Umbilical cord (tissue), 2 donors: ENCODE data around the gene QRICH2. TPM values are rescaled to one million over a fixed set of nuclear protein-coding genes. Genes with fewer than 3 reads are reported as not detected.
"Not testable (repeated sequence)": the region's sequence is repeated elsewhere in the genome, so short reads cannot be mapped to it uniquely, and the experiment has no call there.

Source experiments
- DNase-seq: peaks from one replicate; pipeline ENCODE4 v3.0.0-alpha.2; 2015; ENCODE audit warnings: low spot score
- total RNA-seq: library from RNA; depleted of rRNA; stranded (reverse); fragments of >200 nt; gene quantifications from one replicate; pipeline ENCODE4 v1.2.3, GENCODE V29; 2014; ENCODE audit warnings: low replicate concordance; ENCODE audit not compliant: insufficient read depth

The QRICH2 gene
- total RNA-seq, 1 donor from 2014 or later: 0.48 TPM

DNA sequence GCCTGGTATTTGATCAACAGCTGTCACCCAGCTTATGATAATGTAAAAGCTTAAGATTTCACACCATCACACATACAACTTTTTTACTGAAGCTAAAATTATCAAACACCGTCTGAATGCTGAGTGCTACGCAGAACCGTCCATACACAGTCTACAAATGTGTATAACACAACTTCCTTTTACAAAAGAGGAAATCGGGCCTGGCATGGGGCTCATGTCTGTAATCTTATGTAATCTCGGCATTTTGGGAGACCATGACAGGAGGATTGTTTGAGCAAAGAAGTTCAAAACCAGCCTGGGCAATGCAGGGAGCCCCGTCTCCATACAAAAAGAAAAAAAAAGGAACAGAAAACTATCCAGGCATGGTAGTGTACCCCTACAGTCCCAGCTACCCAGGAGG, 19.6 kb upstream of the QRICH2 start:
- DNase-seq: peak; percentile 20

DNA sequence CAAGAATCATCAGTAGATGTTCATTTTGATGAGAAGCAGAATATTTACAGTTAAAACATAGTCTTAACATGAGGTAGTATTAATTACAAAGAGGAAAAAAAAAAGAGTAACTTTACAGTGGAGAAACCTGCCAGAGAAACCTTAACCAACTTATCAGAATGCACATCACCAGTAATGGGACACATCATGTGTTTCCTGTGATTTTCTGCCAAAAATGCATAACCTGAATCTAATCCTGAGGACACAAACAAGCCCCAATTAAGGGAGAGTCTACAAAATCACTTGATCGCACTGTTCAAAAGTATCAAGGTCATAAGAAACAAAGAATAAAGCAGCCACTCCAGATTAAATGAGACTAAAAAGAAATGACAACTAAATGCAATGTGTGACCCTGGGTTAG, 18.2 kb upstream of the QRICH2 start:
- DNase-seq: no peak

DNA sequence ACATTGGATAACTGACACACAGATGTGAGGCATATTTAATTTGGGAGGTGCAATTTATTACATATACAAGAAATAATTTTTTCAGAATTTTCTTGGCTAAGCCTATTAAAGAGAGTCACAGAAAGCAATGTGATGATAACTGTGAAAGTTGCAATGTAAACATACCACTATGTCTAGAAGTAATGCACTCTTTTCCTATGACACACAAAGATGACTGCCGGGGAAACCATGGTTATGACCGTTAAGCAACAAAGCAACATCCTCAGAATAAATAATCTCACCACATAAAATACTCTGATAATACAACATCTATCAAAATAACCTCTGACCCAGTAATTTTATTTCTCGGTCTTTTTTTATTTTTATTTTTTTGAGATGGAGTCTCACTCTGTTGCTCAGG, 10.5 kb upstream of the QRICH2 start:
- DNase-seq: no peak

DNA sequence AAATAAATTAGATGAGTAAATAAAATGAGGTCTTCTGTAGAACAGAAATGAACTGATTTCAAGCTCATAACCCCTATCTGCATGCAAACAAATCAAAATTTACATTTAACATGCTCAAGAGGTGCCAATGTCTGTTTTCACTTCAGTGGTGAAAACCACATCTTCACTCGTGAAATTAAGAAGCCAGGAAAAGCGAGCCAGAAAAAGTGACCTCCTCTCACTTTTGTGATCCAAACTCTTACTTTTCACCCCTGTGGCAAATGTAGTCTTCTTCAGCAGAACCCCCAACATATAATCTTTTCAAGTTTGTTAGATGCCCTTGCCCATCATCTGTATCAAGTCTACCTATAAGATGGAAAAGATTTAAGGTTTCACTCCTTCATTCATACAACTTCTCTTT, 9.5 kb upstream of the QRICH2 start:
- no peak for DNase-seq

DNA sequence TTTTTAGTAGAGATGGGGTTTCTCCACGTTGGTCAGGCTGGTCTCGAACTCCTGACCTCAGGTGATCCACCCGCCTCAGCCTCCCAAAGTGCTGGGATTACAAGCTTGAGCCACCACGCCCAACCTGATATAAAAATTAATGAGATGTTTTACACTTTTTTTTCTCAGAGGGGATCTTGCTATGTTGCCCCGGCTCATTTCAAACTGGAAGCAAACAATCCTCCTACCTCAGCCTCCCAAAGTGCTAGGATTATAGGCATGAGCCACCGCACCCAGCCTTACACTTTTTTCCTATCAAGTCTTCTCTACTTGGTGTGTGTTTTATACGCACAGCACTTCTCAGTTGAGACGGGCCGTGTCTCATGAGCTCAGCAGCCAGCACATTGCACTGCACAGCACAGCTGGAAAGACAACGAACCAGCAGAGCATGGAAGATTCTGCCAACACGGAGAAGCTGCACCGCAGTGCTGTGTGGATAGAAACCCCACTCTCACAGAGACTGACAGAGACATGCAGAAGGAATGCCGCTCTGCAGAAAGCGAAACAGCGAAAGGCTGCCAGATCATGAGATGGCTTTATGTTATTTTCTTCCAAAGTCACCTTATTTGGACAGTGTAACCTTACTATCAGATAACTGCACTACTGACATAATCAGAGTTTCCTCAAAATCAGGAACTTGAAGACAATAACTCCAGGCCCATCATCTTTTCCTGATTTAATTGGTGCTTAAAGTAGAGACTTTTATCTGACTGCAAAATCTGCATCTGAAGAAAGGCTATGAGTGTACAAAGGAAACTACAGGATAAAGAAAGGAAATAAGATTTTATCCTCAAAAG, 6.5 kb upstream of the QRICH2 start:
- DNase-seq: peak; percentile 26

DNA sequence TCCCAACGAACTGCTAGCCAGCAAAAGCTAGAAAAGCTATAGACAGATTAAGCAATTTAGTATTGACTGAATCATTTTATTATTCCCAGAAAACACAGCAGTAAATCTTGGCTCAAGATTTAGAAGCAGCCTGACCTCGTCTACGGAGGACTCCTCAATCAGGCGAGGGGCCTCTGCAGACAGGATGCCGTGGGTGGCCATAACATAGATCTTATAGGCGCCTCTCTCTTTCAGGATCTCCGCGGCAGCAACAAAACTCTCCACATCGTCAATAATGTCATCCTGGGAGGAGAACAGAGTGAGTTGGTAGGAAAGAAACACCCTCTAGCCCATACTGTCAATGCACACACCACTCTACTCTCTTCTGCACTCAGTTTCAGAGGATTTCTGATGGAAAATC, 4.7 kb upstream of the QRICH2 start:
- no peak for DNase-seq

DNA sequence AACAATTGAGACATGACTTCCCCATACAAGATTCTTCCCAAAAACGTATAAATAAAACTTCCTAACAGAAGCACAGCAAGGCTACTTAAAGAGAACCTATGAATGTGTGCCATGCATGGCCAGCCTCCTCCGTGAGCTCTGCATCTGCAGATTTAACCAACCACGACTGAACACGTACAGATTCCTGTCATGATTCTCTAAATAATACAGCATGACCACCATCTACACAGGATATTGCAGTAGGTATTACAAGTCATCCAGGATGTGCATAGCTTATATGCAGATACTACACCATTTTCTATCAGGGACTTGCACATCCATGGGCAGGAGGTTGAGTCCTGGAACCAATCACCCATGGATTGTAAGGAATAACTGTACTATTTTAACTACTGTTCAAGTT, 1.4 kb upstream of the QRICH2 start:
- DNase-seq: no peak

DNA sequence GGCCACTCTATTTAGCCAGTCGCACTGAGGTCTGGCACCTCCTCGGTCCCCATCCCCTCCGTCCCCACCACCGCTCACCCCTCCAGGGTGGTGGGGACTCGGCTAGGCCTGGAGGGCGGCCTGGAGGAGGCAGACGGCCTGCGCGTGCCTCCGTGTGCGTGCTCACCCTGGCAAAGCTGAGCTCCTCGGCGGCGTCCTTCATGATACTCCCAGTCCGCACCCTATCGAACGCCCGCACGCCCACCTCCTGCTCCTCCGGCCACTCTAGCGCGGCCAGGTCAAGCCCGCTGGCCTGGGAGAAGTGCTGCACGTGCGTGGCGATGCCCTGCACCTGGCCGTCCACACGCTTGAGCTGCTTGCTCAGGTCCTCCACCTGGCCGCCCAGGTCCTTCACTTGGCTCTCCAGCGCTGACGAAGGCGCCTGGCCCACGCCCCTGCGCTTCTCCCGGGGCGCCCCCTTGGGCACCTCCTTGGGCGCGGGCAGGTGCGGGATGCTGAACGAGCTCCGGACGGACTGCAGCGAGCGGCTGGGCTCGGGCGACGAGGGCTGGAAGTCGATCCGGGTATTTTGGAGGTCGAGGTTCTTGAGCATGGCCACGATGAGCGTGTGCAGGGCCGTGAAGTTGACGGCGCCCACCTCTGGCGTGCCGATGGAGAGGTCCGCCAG, 644 bp downstream of the QRICH2 start:
- DNase-seq: no peak

DNA sequence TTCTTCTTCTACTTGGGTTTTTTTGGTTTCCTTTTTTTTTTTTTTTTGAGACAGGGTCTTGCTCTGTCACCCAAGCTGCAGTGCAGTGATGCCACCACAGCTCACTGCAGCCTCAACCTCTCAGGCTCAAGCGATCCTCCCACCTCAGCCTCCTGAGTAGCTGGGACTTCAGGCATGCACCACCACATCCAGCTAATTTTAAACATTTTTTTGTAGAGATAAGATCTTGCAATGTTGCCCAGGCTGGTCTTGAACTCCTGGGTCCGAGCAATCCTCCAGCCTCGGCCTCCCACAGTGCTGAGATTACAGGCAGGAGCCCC, 3.0 kb downstream of the QRICH2 start:
- DNase-seq: not testable (repeated sequence)

DNA sequence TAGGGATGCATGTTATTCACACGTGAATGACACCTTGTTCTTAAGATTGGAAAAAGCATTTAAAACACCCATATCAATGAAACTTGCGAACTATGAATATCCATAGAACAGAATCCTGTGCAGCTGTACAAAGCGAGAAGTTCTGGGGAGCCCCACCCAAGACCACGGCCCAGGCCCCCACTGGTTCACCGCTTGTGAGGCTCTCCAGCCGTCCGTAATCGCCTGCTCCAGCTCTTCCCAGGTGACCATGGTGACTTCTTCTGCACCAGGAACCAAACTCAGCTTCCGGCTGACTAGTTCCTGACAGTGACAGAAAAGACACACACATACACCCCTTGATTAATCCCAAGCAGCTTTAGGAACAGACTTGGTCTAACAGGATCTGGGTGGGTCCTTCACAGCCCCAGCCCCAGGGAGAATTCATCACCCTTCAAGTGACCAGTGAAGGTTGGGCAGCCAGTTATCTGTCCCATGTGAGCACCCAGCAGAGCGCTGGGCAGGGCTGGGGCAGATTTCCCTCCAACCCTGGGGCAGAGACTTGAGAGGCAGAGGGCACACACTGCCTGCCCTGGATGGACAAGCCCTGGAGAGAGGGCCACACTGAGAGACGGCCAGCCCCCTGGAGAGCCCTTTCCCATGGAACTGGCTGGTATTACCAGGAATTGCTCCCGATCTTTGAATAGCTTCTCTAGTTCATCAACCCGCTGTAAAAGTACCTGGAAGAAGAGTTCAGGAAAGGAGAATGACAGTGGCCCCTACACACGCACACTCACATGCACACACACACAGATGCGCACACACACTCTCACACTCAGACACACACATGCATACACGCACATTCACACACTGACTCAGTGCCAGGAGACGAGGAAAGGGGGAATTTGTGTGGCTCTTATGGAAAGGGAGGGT, 3.6 kb downstream of the QRICH2 start:
- DNase-seq: no peak

DNA sequence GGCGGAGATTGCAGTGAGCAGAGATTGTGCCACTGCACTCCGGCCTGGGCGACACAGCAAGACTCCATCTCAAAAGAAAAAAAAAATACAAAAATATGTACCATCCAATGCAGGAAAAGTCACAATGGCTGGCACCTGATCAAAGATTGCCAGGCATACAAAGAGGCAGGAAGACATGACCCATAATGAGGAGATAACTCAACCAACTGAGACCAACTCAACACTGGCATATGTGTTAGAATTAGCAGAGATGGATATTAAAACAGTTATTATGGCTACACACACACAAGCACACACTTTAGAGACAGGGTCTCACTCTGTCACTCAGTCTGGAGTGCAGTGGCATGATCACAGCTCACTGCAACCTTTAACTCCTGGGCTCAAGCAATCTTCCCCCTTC, 10.6 kb downstream of the QRICH2 start:
- no peak for DNase-seq

DNA sequence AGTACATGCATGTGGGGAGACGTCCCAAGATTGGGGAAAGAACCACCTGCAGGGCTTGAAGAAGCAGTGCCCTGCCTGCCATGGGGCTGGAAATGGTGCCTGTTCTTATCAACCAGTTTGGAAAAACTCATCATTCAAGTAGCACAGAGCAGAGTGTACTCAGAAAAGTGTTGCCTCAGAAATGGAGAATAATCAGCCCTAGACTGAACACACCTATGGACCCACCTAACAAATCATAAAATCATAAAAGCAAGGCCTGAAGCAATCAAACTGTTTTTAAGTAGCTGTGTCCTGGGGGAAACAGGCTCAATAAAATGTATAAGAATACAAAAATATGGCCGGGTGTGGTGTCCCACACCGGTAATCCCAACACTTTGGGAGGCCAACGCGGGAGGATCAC, 11.2 kb downstream of the QRICH2 start:
- DNase-seq: no peak

DNA sequence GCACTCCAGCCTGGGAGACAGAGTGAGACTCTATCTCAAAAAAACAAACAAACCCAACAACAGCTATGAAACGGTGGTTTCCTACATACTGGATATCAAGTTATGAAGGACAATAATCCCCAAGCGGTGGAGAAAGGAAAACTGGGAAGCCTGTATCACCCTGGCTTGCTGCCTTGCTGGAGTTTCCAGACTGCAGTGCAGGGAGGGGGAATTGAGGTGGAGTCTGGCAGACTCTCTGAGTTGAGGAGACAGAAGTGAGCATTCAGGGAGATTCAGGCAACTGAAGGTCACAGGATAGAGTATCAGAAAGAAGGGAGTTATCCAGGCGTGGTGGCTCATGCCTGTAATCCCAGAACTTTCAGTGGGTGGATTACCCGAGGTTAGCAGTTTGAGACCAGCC, 11.9 kb downstream of the QRICH2 start:
- DNase-seq: peak; percentile 71

DNA sequence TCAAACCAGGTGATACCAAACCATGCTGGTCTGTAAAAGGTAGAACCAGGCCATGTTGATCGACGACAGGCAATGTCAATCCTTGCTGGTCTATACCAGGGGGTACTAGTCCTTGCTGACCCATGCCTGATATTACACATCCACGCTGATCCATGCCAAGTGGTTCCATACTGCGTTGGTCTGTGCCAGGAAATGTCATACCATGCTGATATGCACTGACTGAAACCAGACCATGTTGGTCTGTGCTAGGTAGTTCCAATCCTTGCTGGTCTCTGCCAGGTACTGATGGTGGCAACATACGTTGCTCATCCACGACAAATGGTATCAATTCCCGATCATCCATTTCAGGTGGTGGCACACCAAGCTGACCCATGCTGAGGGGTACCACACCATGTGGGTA, 15.0 kb downstream of the QRICH2 start:
- DNase-seq: no peak

DNA sequence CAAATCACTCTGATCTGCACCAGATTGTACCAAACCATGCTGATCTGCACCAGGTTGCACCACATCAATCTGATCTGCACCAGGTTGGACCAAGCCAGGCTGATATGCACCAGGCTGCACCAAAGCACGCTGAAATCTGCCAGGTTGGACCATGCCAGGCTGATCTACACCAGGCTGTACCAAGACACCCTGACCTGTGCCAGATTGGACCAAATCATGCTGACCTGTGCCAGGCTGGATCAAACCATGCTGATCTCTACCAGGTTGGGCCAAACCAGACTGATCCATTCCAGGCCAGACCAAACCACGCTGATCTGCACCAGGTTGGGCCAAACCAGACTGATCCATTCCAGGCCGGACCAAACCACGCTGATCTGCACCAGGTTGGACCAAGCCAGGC, 15.5 kb downstream of the QRICH2 start:
- DNase-seq: no peak

DNA sequence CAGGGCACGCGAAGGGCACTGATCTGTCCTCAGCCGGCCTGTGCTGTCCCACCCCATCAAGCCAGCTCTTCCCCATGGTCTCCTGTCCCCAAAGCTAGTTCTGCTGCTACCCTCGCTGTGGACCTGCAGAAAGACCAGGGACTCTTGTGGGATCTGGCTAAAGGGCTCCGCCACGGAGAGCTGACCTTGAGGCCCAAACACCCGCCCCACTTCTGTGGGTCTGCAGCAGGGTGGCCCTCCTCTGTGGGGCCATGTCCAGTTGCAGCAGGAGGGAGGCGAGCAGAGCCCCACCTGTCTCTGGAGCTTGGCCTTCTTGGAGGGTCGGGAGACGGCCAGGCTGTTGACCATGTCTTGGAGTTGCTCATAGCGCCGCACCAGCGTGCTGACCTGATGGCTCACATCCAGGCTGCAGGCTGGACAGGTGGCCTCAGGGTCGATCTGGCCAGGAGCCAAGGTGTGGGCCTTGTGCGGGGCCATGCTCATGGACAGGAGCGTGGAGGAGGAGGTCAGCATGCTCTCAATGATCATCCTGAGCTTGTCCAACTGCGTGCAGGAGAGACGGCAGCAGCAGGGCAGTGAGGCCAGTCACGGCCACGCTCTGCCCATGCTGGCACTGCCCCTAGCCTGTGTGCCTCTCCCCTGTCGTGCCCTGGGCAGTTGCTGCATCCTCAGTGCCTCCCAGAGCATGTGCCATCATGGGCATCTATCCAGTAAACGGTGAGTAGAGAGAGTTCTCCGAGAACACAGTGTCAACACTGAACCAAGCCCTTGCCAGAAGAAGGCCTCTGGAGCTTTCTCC, 26.3 kb downstream of the QRICH2 start:
- no peak for DNase-seq

DNA sequence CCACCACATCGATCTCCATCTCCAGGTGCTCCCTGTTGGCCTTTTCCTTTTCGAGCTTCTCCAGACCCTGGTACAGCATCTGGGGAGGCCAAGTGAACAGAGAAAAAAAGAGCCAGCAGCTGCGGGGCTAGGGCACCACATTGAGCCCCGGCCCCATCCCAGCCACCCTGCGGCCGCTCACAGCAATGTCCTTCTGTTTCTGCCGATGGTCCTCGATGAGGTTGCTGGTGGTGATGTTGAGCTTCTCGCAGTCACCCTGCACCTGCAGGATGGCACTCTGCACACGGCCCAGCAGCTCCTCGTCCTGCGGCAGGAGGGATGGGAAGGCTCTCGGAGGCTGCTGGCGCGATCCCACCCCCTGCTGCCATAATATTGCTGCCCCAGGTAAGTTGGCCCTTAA, 27.4 kb downstream of the QRICH2 start:
- no peak for DNase-seq

DNA sequence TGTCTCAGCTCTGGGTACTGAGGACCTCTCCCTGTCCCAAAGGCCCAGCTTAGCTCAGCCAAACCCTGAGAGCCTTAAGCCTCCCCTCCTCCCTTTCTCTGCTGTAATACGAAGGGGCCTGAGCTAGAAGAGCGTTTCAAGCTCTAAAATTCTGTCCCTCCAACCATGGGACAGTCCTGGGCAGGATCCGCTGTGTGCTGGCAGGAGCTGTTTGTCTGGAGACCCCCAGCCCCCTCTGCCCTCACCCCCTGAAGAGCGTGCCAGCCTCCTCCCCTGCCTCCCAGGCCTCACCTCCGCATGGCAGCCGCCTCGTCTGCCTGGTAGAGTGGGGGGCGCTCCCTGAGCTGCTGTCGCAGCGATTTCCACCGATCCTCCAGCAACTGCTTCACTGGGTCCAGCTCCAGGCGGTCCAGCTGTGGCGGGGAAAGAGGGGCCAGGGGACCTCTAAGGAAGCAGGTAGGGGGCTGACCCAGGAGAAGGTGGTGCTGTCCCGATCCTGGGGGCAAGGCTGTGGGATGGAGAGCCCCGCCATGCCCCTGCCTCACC, 28.3 kb downstream of the QRICH2 start:
- no peak for DNase-seq

DNA sequence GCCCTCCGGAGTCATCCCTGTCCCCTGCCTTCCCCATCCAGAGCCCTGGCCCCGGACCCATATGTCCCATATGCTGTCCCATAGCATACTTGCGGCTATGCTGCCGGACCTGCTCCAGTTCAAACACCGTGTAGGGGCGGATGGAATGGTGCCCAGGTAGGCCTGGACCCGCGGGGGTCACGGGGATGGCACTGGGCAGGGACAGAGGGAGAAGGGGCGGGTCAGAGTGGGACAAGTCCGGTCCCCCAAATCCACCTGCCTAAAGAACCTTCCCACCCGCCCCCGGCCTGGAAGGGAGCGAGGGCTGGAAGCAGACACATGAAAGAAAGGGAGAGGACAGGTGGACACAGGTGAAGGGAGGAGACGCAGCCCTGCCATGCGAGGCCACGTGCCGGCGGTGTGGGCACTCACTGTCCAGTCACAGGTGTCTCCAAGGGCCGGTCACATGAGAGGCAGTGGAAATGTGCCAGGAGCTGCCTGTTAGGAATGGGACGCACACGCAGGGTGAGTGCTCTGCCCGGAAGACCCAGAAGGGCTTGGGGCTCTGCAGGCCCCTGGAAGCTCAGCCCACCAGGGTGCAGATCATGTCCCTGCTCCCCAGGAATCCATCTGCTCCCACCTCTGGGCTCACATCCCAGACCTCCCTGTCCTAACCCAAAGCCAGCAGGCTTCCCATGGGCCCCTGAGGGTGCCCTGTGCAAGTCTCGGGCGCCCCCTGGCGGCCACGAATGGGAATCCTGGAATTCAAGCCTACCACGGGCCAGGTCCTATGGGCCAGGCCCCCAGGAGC, 28.9 kb downstream of the QRICH2 start:
- DNase-seq: peak; percentile 83

DNA sequence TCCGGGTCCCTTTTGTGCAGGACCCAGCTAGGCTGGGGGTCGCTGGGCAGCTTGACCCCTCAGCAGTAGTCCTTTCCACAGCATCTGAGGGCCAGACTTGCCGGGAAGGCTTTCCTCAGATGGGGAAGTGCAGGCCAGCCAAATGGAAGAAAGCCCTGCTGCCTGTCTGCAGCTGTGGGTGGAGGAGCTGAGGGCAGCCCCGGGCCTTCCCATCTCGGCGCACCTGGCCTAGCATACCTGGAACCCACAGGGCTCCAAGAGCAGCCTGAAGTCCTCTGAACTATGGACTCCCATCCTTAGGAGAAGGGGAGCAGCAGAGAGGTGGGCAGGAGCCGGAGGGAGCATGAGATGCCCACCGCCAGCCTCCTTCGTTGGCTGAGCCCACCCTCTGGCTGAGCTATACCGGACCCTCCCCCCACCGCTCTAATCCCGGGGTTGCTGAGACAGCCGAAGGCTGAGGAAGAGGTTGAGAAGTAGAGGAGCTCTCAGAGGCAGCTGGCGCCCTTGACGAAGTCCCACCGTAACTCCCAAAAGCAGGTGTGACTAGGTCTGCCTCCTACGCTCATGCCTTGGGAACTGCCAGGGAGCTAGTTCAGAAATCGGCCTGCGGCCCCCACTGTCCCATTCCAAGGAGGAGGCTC, 29.7 kb downstream of the QRICH2 start:
- DNase-seq: no peak
